Measurements from ENCODE around the gene GAA. TPM values are rescaled to one million over a fixed set of nuclear protein-coding genes. Genes with fewer than 3 reads are reported as not detected.
A peak's percentile ranks its signal among the peaks of the same experiment; 100 is the strongest.

The GAA gene
- total RNA-seq, 1 donor from 2014 or later = 15.2 TPM

DNA sequence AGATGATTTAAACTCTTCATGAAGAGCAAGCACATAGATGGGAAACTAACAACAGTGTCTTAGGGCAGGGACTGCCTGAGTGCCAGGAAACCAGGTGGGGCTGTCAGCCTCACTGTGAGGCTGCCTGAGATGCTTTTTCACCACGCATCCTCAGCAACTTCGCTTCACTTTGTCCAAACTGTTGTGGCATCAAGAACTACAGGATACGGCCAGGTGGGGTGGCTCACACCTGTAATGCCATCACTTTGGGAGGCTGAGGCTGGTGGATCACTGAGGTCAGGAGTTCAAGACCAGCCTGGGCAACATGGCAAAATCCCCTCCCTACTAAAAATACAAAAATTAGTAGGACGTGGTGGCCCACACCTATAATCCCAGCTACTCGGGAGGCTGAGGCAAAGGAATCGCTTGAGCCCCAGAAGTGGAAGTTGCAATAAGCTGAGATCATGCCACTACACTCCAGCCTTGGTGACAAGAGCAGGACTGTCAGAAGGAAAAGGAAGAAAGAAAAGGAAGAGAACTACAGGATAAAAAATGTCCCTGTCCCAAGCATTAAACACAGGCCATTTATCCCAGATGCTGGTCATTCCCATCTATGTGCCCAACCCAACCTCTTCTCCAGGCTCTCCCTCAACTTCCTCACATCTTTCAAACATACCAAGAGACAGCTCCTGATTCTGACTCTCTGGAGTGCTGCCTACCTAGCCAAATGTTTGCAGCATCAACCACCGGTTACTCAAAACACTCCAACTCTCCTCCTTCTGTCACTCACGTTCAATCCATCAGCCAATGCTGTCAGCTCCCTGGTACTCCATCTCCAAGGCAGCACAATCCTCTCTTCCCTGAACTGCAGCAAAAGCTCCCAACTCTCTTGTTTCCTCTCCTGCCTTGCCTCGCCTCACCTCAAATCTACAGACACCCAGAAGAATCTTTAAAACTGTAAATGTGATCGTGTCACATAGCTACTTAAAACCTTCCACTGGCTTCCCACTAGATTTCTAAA lies 44.0 kb downstream of the GAA start:
- no peak for DNase-seq (ENCODE audit: low spot score)
- peaks cover 69% of the 10 kb centered on the region for H3K79me2 ChIP-seq (ENCODE audit: low read depth)
- peak overlapping the region; percentile 93 for H3K4me2 ChIP-seq
- H3K4me1 ChIP-seq = peaks cover 32% of the 10 kb centered on the region
- peaks cover 11% of the 10 kb centered on the region for H3K36me3 ChIP-seq
- H2AFZ ChIP-seq (replicated peaks) = no peak overlapping the region
- Mint-ChIP-seq H3K27ac (peak overlapping the region; percentile 31), H3K36me3 (peaks cover 16% of the 10 kb centered on the region), H3K27me3 (ENCODE audit: insufficient read depth, low read depth) (peaks cover 4% of the 10 kb centered on the region), H3K9me3 (no peaks in the 10 kb centered on the region), H3K4me3 (peak overlapping the region; percentile 92), H3K4me1 (peaks cover 49% of the 10 kb centered on the region)
- no peak overlapping the region for H3K27ac ChIP-seq
- TF ChIP-seq EZH2phosphoT487 (IDR thresholded peaks at IDR 0.05) = no peak
- no peak for TF ChIP-seq EZH2 (IDR thresholded peaks at IDR 0.05)
- TF ChIP-seq, protein P1, sequence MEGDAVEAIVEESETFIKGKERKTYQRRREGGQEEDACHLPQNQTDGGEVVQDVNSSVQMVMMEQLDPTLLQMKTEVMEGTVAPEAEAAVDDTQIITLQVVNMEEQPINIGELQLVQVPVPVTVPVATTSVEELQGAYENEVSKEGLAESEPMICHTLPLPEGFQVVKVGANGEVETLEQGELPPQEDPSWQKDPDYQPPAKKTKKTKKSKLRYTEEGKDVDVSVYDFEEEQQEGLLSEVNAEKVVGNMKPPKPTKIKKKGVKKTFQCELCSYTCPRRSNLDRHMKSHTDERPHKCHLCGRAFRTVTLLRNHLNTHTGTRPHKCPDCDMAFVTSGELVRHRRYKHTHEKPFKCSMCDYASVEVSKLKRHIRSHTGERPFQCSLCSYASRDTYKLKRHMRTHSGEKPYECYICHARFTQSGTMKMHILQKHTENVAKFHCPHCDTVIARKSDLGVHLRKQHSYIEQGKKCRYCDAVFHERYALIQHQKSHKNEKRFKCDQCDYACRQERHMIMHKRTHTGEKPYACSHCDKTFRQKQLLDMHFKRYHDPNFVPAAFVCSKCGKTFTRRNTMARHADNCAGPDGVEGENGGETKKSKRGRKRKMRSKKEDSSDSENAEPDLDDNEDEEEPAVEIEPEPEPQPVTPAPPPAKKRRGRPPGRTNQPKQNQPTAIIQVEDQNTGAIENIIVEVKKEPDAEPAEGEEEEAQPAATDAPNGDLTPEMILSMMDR (IDR thresholded peaks at IDR 0.05) = no peak
- peak overlapping the region; percentile 81 for H3K9ac ChIP-seq
- no peaks in the 10 kb centered on the region for H3K9me3 ChIP-seq (ENCODE audit: low read depth)
- H4K20me1 ChIP-seq (ENCODE audit: low read depth) = peaks cover 50% of the 10 kb centered on the region
- peak overlapping the region; percentile 90 for H3K4me3 ChIP-seq
- no peaks in the 10 kb centered on the region for H3K27me3 ChIP-seq
- H3F3A ChIP-seq (ENCODE audit: low read depth) = peaks cover 24% of the 10 kb centered on the region

- peak; percentile 75 for DNase-seq (ENCODE audit: low spot score)
- H3K36me3 ChIP-seq = peaks cover 2% of the 10 kb centered on the region
- H3K9ac ChIP-seq = peak overlapping the region; percentile 81
- H4K20me1 ChIP-seq (ENCODE audit: low read depth) = peaks cover 50% of the 10 kb centered on the region
- H3K9me3 ChIP-seq (ENCODE audit: low read depth) = no peaks in the 10 kb centered on the region
- Mint-ChIP-seq H3K27ac (peak overlapping the region; percentile 31), H3K27me3 (ENCODE audit: insufficient read depth, low read depth) (peaks cover 4% of the 10 kb centered on the region), H3K36me3 (peaks cover 12% of the 10 kb centered on the region), H3K4me3 (peak overlapping the region; percentile 99), H3K9me3 (no peaks in the 10 kb centered on the region), H3K4me1 (peaks cover 49% of the 10 kb centered on the region)
- peaks cover 69% of the 10 kb centered on the region for H3K79me2 ChIP-seq (ENCODE audit: low read depth)
- peak overlapping the region; percentile 5 for H2AFZ ChIP-seq (replicated peaks)
- TF ChIP-seq, protein P1 (IDR thresholded peaks at IDR 0.05) = no peak
- TF ChIP-seq EZH2 (IDR thresholded peaks at IDR 0.05) (no peak), EZH2phosphoT487 (IDR thresholded peaks at IDR 0.05) (no peak)
- H3K27me3 ChIP-seq = no peaks in the 10 kb centered on the region
- no peak overlapping the region for H3K27ac ChIP-seq
- H3K4me3 ChIP-seq = peak overlapping the region; percentile 90
- peak overlapping the region; percentile 93 for H3K4me2 ChIP-seq
- peaks cover 32% of the 10 kb centered on the region for H3K4me1 ChIP-seq
- H3F3A ChIP-seq (ENCODE audit: low read depth) = peaks cover 22% of the 10 kb centered on the region
These were observed 45.0 kb downstream of the GAA start for GRCh38 chr17:80146121-80147034.

GRCh38 chr17:80147035-80147822 lies 45.8 kb downstream of the GAA start, which contains the start of gene EIF4A3:
Gene EIF4A3 (minus strand): TSS chr17:80147128. CDS start chr17:80146961, 167 bp downstream.
- Mint-ChIP-seq H3K4me3 (peak within 1 kb of the TSS; percentile 99), H3K27ac (peak within 1 kb of the TSS; percentile 94), H3K36me3 (peaks cover 6% of the 10 kb centered on the region), H3K27me3 (ENCODE audit: insufficient read depth, low read depth) (peaks cover 4% of the 10 kb centered on the region), H3K4me1 (peaks cover 43% of the 10 kb centered on the region), H3K9me3 (no peaks in the 10 kb centered on the region)
- no peaks in the 10 kb centered on the region for H3K36me3 ChIP-seq
- H3F3A ChIP-seq (ENCODE audit: low read depth) = peaks cover 22% of the 10 kb centered on the region
- H3K9me3 ChIP-seq (ENCODE audit: low read depth) = no peaks in the 10 kb centered on the region
- H4K20me1 ChIP-seq (ENCODE audit: low read depth) = peaks cover 45% of the 10 kb centered on the region
- H3K79me2 ChIP-seq (ENCODE audit: low read depth) = peaks cover 65% of the 10 kb centered on the region
- H3K4me3 ChIP-seq = peak within 1 kb of the TSS; percentile 90
- peak; percentile 99 for DNase-seq (ENCODE audit: low spot score)
- H3K27me3 ChIP-seq = no peaks in the 10 kb centered on the region
- H3K9ac ChIP-seq = peak within 1 kb of the TSS; percentile 90
- H2AFZ ChIP-seq (replicated peaks) = peak within 1 kb of the TSS; percentile 43
- H3K4me1 ChIP-seq = peaks cover 24% of the 10 kb centered on the region
- no peak within 1 kb of the TSS for H3K27ac ChIP-seq
- TF ChIP-seq EZH2phosphoT487 (IDR thresholded peaks at IDR 0.05) (no peak), EZH2 (IDR thresholded peaks at IDR 0.05) (no peak)
- TF ChIP-seq, protein P1 (IDR thresholded peaks at IDR 0.05) = no peak
- peak within 1 kb of the TSS; percentile 93 for H3K4me2 ChIP-seq
